Right lobe of liver (tissue), 6 donors: ENCODE results near the gene MFSD2A. TPM values are rescaled to one million over a fixed set of nuclear protein-coding genes. Genes with fewer than 3 reads are reported as not detected.
A peak's percentile ranks its signal among the peaks of the same experiment; 100 is the strongest.
"Not testable (repeated sequence)": the region's sequence is repeated elsewhere in the genome, so short reads cannot be mapped to it uniquely, and the experiment has no call there.

Experiments used
- ATAC-seq, 4 donors: fragments of 200-7000 bp; cut with Tn5 transposase; one replicate each; pipeline ENCODE4 v1.9.1; 2020; ENCODE audit warnings: mild to moderate bottlenecking in 4 of 4, moderate library complexity in 4 of 4
- DNase-seq, 3 donors: peaks; one replicate each; pipeline ENCODE4 v3.0.0-alpha.2; 2020
- H3K27ac ChIP-seq, 3 donors: fragments of 200-600 bp; one replicate each; pipeline ENCODE4 v1.8.0; 2022
- H3K27me3 ChIP-seq, 2 donors: fragments of 200-600 bp; one replicate each; pipeline ENCODE4 v1.8.0; 2022
- H3K36me3 ChIP-seq, 4 donors: fragments of 200-600 bp; sonication (generic) in 1 of 4; one replicate each; pipeline versions ENCODE4 v1.5.1 to v1.8.0; 2017 to 2022; ENCODE audit warnings: control low read depth in 1 of 4
- H3K4me1 ChIP-seq, 4 donors: fragments of 200-600 bp; sonication (generic) in 1 of 4; one replicate each; pipeline versions ENCODE4 v1.5.1 to v1.8.0; 2017 to 2022; ENCODE audit warnings: control low read depth in 1 of 4
- H3K4me3 ChIP-seq, 3 donors: fragments of 200-600 bp; one replicate each; pipeline ENCODE4 v1.8.0; 2022
- H3K9me3 ChIP-seq, 4 donors: fragments of 200-600 bp; sonication (generic) in 1 of 4; one replicate each; pipeline versions ENCODE4 v1.5.1 to v1.8.0; 2017 to 2022; ENCODE audit warnings: control low read depth in 1 of 4
- POLR2A ChIP-seq: fragments of 450-650 bp; IDR thresholded peaks from one replicate; pipeline ENCODE4 v1.6.1; 2017; ENCODE audit warnings: antibody characterized with exemption, mild to moderate bottlenecking
- WGBS: methylation state at CpG from one replicate; pipeline ENCODE4 v1.1.6; 2018; ENCODE audit warnings: low coverage, low lambda C conversion rate; ENCODE audit not compliant: insufficient coverage; ENCODE audit errors: missing lambda C conversion rate; 5-methylcytosine and 5-hydroxymethylcytosine counted together
- intact Hi-C, 2 donors: fragments of 100-400 bp; cut with DNase I; formaldehyde crosslinking; loops; one replicate each; pipeline versions ENCODE4 v1.11.2 to v1.14.1; 2022
- total RNA-seq, 6 experiments: library from RNA; depleted of rRNA in 2 of 6; stranded (reverse); fragments of >200 nt in 2 of 6; fragmentation: NEBNext Ultra II Directional in 3 of 6; extraction: Animal tissue kit (Norgen Biotek cat#: 25700) in 3 of 6; gene quantifications; one replicate each; pipeline versions ENCODE4 v1.1.0 to v1.2.4, GENCODE V29; 2016 to 2023
- TF ChIP-seq, protein P1 (sequence below), 4 donors: fragments of 200-600 bp in 3 of 4; fragments of 450-650 bp in 1 of 4; IDR thresholded peaks; one replicate each; pipeline versions ENCODE4 v1.5.1 to v1.8.0; 2016 to 2022; ENCODE audit warnings: antibody characterized with exemption in 4 of 4, mild to moderate bottlenecking in 2 of 4
- donor health status: DM: no; HTN: yes; CAD: no.
- donor health status: DM: no; HTN: no; CAD: no.
- donor health status: DM: no; HTN: no; CAD: no.
- donor health status: DM: no; HTN: yes; CAD: no.
- donor health status: DM: no; HTN: yes; CAD: no.

Gene MFSD2A
- total RNA-seq, 6 experiments from 2014 or later = 44.3 to 292 (median 113) TPM

DNA sequence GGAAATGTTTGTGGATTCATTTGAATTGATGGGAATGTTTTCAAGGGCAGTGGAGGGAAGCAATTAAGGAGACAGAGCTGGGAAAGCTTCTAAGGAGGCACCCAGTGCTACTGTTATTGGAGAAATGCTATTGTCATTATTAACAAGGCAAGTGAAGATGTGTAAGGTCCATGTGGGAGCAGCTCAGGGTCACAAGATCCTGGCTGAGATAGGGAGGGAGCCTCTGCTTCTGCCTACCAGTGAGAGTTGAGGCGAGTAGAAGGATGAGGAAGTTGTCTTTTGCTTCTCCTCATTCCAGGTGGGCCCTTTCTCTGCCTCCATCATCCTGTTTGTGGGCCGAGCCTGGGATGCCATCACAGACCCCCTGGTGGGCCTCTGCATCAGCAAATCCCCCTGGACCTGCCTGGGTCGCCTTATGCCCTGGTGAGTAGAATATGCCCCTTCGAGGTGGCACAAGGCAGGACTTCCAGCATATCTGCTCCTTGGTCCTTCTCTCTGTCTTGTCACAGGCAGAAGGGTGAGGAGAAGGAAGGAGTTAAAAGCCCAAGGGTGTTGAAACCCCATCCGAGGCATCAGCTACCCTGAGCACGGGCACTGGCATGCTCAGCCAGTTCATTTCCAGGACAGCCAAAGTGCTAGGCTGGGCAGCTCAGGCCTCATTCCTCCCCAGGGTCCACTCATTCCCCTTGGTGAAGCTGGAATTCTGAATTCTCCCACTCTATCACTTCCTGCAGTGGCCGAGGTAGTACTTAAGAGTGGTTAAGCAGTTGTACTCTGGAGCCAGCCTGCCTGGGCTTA is 3.7 kb downstream of the MFSD2A start:
- Histone ChIP-seq H3K27ac (peak overlapping the region; percentile 78 to 96 (median 79)), H3K4me1 (peaks cover 0 to 66% (median 16%) of the 10 kb centered on the region in 4 donors), H3K27me3 (no peaks in the 10 kb centered on the region)

GRCh38 chr1:39959651-39960333 is 4.8 kb downstream of the MFSD2A start:
- no peaks in the 10 kb centered on the region for H3K27me3 ChIP-seq
- intact Hi-C loops = loop anchor here (5.0 kb wide), 1 partner anchor 32 kb away; no protein-coding TSS in a partner anchor
- WGBS = 34% methylated on average over 5 of the region's 12 CpGs
- peaks cover 0 to 71% (median 15%) of the 10 kb centered on the region in 4 donors for H3K36me3 ChIP-seq
- DNase-seq (peak; percentile 70 to 89 (median 88)), ATAC-seq (peak; percentile 58 to 70 (median 64))
- H3K9me3 ChIP-seq = no peaks in the 10 kb centered on the region
- peak overlapping the region; percentile 78 to 96 (median 79) for H3K27ac ChIP-seq
- peak overlapping the region in 2 of 3 donors; percentile 40 to 99 for H3K4me3 ChIP-seq
- H3K4me1 ChIP-seq = peaks cover 0 to 59% (median 16%) of the 10 kb centered on the region in 4 donors
- peak; percentile 71 for TF ChIP-seq POLR2A
- TF ChIP-seq, protein P1, sequence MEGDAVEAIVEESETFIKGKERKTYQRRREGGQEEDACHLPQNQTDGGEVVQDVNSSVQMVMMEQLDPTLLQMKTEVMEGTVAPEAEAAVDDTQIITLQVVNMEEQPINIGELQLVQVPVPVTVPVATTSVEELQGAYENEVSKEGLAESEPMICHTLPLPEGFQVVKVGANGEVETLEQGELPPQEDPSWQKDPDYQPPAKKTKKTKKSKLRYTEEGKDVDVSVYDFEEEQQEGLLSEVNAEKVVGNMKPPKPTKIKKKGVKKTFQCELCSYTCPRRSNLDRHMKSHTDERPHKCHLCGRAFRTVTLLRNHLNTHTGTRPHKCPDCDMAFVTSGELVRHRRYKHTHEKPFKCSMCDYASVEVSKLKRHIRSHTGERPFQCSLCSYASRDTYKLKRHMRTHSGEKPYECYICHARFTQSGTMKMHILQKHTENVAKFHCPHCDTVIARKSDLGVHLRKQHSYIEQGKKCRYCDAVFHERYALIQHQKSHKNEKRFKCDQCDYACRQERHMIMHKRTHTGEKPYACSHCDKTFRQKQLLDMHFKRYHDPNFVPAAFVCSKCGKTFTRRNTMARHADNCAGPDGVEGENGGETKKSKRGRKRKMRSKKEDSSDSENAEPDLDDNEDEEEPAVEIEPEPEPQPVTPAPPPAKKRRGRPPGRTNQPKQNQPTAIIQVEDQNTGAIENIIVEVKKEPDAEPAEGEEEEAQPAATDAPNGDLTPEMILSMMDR (IDR thresholded peaks at IDR 0.05) = no peak

More for the DNA sequence above, 3.7 kb downstream of the MFSD2A start:
- Histone ChIP-seq H3K36me3 (peaks cover 0 to 61% (median 11%) of the 10 kb centered on the region in 4 donors), H3K9me3 (no peaks in the 10 kb centered on the region), H3K4me3 (peak overlapping the region in 2 of 3 donors; percentile 1 to 99)
- DNase-seq = no peak
- WGBS = 59% methylated on average over 2 of the region's 7 CpGs
- ATAC-seq = peak in 1 of 4 donors; percentile 6
- intact Hi-C loops = no loop called here
- TF ChIP-seq POLR2A = no peak

GRCh38 chr1:39960431-39960958 is 5.5 kb downstream of the MFSD2A start:
- peak; percentile 83 to 91 (median 90) for DNase-seq
- peak overlapping the region; percentile 78 to 96 (median 79) for H3K27ac ChIP-seq
- H3K4me3 ChIP-seq = peak overlapping the region in 2 of 3 donors; percentile 40 to 99
- no peaks in the 10 kb centered on the region for H3K9me3 ChIP-seq
- TF ChIP-seq, protein P1 (IDR thresholded peaks at IDR 0.05) = no peak
- TF ChIP-seq POLR2A = peak; percentile 16
- H3K4me1 ChIP-seq = peaks cover 0 to 59% (median 16%) of the 10 kb centered on the region in 4 donors
- peak; percentile 61 to 79 (median 65) for ATAC-seq
- intact Hi-C loops = loop anchor here (5.0 kb wide), 1 partner anchor 33 kb away; no protein-coding TSS in a partner anchor
- H3K36me3 ChIP-seq = peaks cover 0 to 79% (median 20%) of the 10 kb centered on the region in 4 donors
- H3K27me3 ChIP-seq = no peaks in the 10 kb centered on the region
- WGBS = 62% methylated on average over 4 of the region's 13 CpGs

DNA sequence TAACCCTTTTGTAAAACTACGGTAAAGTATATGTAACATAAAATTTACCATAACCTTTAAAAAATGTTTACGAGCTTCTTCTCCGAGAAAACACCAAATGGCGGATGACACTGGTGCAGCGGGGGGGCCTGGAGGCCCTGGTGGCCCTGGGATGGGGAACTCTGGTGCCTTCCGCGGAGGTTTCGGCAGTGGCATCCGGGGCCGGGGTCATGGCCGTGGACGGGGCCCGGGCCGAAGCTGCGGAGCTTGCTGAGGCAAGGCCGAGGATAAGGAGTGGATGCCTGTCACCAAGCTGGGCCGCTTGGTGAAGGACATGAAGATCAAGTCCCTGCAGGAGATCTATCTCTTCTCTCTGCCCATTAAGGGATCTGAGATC is 7.5 kb downstream of the MFSD2A start:
- Histone ChIP-seq H3K9me3 (no peaks in the 10 kb centered on the region), H3K4me1 (peaks cover 0 to 49% (median 16%) of the 10 kb centered on the region in 4 donors), H3K27me3 (no peaks in the 10 kb centered on the region), H3K4me3 (no peak overlapping the region), H3K27ac (peak overlapping the region in 1 of 3 donors; percentile 96), H3K36me3 (peaks cover 0 to 92% (median 31%) of the 10 kb centered on the region in 4 donors)
- 96% methylated on average over 10 of the region's 17 CpGs for WGBS
- ATAC-seq (no peak), DNase-seq (no peak)
- TF ChIP-seq POLR2A = no peak
- TF ChIP-seq, protein P1 (IDR thresholded peaks at IDR 0.05) = no peak
- intact Hi-C loops = loop anchor here (5.0 kb wide), 1 partner anchor 35 kb away; no protein-coding TSS in a partner anchor

- WGBS = no CpG with 5 or more reads among the region's 13 CpGs
- H3K27me3 ChIP-seq, H3K4me3 ChIP-seq, H3K9me3 ChIP-seq, DNase-seq, ATAC-seq: not testable (repeated sequence)
- Histone ChIP-seq H3K4me1 (peaks cover 0 to 43% (median 16%) of the 10 kb centered on the region in 4 donors), H3K36me3 (peaks cover 0 to 93% (median 33%) of the 10 kb centered on the region in 4 donors), H3K27ac (peak overlapping the region in 1 of 3 donors; percentile 96)
- intact Hi-C loops = loop anchor here (5.0 kb wide), 1 partner anchor 36 kb away; no protein-coding TSS in a partner anchor
Measured at GRCh38 chr1:39962964-39963363, 8.0 kb downstream of the MFSD2A start.
